ENCODE measurements around the gene CDHR5. TPM values are rescaled to one million over a fixed set of nuclear protein-coding genes. Genes with fewer than 3 reads are reported as not detected.
A peak's percentile ranks its signal among the peaks of the same experiment; 100 is the strongest.

Gene CDHR5
- polyA plus RNA-seq, 1 donor (not counting 4 experiments of a cell fraction or from before 2014, with no cell fraction given) = not detected

DNA sequence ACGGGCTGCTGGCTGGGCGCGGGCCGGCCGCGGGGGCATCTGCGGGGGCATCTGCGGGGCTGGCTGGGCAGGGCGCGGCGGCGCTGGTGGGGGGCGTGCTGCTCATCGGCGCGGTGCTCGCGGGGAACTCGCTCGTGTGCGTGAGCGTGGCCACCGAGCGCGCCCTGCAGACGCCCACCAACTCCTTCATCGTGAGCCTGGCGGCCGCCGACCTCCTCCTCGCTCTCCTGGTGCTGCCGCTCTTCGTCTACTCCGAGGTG, 12.5 kb upstream of the CDHR5 start:
- Histone ChIP-seq H4K20me1 (ENCODE audit: control insufficient read depth, extremely low read depth, insufficient read depth, low read length) (no peaks in the 10 kb centered on the region), H3K9me3 (ENCODE audit: control insufficient read depth, low read depth, low read length) (no peaks in the 10 kb centered on the region), H3K79me2 (ENCODE audit: control insufficient read depth, insufficient read depth, low read length) (no peaks in the 10 kb centered on the region), H3K9me1 (ENCODE audit: control insufficient read depth, extremely low read depth, insufficient read depth, low read length) (no peaks in the 10 kb centered on the region), H3K4me1 (ENCODE audit: control insufficient read depth, extremely low read depth, insufficient read depth, low read length) (no peaks in the 10 kb centered on the region), H3K36me3 (ENCODE audit: control insufficient read depth in 2 of 2, extremely low read depth in 1 of 2, insufficient read depth in 2 of 2, low read length in 2 of 2) (peaks cover 0 to 3% of the 10 kb centered on the region in 2 experiments), H3K4me2 (ENCODE audit: control insufficient read depth, extremely low read depth, insufficient read depth, low read depth, low read length) (no peak overlapping the region), H3K9ac (ENCODE audit: control insufficient read depth, extremely low read depth, insufficient read depth, low read length) (no peak overlapping the region), H3K27ac (ENCODE audit: control insufficient read depth, insufficient read depth, low read length) (no peak overlapping the region), H3K27me3 (ENCODE audit: control insufficient read depth, extremely low read depth, insufficient read depth, low read length) (peaks cover 28% of the 10 kb centered on the region), H3K4me3 (ENCODE audit: control insufficient read depth in 2 of 3, extremely low read depth in 1 of 3, insufficient read depth in 2 of 3, low read depth in 1 of 3, low read length in 3 of 3) (no peak overlapping the region), H2AFZ (ENCODE audit: control insufficient read depth, low read length) (no peak overlapping the region)
- TF ChIP-seq EZH2 (IDR thresholded peaks at IDR 0.05; ENCODE audit: low read length) = no peak
- TF ChIP-seq, protein P1, sequence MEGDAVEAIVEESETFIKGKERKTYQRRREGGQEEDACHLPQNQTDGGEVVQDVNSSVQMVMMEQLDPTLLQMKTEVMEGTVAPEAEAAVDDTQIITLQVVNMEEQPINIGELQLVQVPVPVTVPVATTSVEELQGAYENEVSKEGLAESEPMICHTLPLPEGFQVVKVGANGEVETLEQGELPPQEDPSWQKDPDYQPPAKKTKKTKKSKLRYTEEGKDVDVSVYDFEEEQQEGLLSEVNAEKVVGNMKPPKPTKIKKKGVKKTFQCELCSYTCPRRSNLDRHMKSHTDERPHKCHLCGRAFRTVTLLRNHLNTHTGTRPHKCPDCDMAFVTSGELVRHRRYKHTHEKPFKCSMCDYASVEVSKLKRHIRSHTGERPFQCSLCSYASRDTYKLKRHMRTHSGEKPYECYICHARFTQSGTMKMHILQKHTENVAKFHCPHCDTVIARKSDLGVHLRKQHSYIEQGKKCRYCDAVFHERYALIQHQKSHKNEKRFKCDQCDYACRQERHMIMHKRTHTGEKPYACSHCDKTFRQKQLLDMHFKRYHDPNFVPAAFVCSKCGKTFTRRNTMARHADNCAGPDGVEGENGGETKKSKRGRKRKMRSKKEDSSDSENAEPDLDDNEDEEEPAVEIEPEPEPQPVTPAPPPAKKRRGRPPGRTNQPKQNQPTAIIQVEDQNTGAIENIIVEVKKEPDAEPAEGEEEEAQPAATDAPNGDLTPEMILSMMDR (optimal IDR thresholded peaks at IDR 0.05 in 1 of 3, IDR thresholded peaks at IDR 0.05 in 1 of 3, conservative IDR thresholded peaks at IDR 0.05 in 1 of 3; ENCODE audit: extremely low read depth in 1 of 3, insufficient read depth in 2 of 3, low read length in 3 of 3) = no peak
- dilution Hi-C loops (cut with MboI; ENCODE audit: extremely low pct_ligation_motif_present, low sequenced_read_pairs) = no loop called here
- DNase-seq (ENCODE audit: low read depth, low spot score) = no peak
- FAIRE-seq = no peak

DNA sequence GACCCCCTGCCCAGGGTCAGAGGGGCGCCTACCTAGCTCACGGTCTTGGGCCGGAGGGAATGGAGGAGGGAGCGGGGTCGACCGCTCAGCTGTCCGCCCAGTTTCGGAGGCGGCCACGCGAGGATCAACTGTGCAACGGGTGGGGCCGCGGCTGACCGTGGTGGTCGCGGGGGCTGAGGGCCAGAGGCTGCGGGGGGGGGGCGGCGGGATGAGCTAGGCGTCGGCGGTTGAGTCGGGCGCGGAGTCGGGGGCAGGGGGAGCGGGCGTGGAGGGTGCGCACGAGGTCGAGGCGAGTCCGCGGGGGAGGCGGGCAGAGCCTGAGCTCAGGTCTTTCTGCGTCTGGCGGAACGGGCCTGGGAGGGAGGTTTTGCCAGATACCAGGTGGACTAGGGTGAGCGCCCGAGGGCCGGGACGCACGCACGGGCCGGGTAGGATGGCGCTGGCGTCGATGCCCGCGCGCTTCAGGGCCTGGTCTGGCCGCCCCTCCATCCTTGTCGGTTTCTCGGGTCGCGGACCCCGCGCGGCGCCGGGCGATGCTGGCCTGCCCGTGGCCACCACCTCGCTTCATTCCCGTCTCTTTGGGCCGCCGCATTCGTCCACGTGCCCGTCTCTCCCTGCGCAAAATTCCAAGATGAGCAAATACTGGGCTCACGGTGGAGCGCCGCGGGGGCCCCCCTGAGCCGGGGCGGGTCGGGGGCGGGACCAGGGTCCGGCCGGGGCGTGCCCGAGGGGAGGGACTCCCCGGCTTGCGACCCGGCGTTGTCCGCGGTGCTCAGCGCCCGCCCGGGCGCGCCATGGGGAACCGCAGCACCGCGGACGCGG, 12.0 kb upstream of the CDHR5 start, which contains the start of gene DRD4:
Gene DRD4, plus strand, starts transcription at position 759 of the 822 bp plus-strand sequence. Its CDS starts 36 bp downstream, at position 795.
- H3K4me3 ChIP-seq (ENCODE audit: control insufficient read depth in 2 of 3, extremely low read depth in 1 of 3, insufficient read depth in 2 of 3, low read depth in 1 of 3, low read length in 3 of 3) = no peak within 1 kb of the TSS
- dilution Hi-C loops (cut with MboI; ENCODE audit: extremely low pct_ligation_motif_present, low sequenced_read_pairs) = no loop called here

More for the DNA sequence above, 12.0 kb upstream of the CDHR5 start, which contains the start of gene DRD4:
- Histone ChIP-seq H3K9me3 (ENCODE audit: control insufficient read depth, low read depth, low read length) (no peaks in the 10 kb centered on the region), H3K4me1 (ENCODE audit: control insufficient read depth, extremely low read depth, insufficient read depth, low read length) (no peaks in the 10 kb centered on the region), H4K20me1 (ENCODE audit: control insufficient read depth, extremely low read depth, insufficient read depth, low read length) (no peaks in the 10 kb centered on the region), H3K27me3 (ENCODE audit: control insufficient read depth, extremely low read depth, insufficient read depth, low read length) (peaks cover 28% of the 10 kb centered on the region), H3K27ac (ENCODE audit: control insufficient read depth, insufficient read depth, low read length) (no peak within 1 kb of the TSS), H3K9me1 (ENCODE audit: control insufficient read depth, extremely low read depth, insufficient read depth, low read length) (no peaks in the 10 kb centered on the region), H3K36me3 (ENCODE audit: control insufficient read depth in 2 of 2, extremely low read depth in 1 of 2, insufficient read depth in 2 of 2, low read length in 2 of 2) (peaks cover 0 to 3% of the 10 kb centered on the region in 2 experiments), H3K9ac (ENCODE audit: control insufficient read depth, extremely low read depth, insufficient read depth, low read length) (no peak within 1 kb of the TSS), H3K4me2 (ENCODE audit: control insufficient read depth, extremely low read depth, insufficient read depth, low read depth, low read length) (no peak within 1 kb of the TSS), H2AFZ (ENCODE audit: control insufficient read depth, low read length) (no peak within 1 kb of the TSS), H3K79me2 (ENCODE audit: control insufficient read depth, insufficient read depth, low read length) (no peaks in the 10 kb centered on the region)
- DNase-seq (ENCODE audit: low read depth, low spot score) (no peak), FAIRE-seq (no peak)
- TF ChIP-seq, protein P1 (optimal IDR thresholded peaks at IDR 0.05 in 1 of 3, IDR thresholded peaks at IDR 0.05 in 1 of 3, conservative IDR thresholded peaks at IDR 0.05 in 1 of 3; ENCODE audit: extremely low read depth in 1 of 3, insufficient read depth in 2 of 3, low read length in 3 of 3) = no peak
- peak; percentile 52 for TF ChIP-seq EZH2 (IDR thresholded peaks at IDR 0.05; ENCODE audit: low read length)

Measured in keratinocyte (primary cell).